ENCODE results near the gene GHRH. TPM values are rescaled to one million over a fixed set of nuclear protein-coding genes. Genes with fewer than 3 reads are reported as not detected.

The GHRH gene
- total RNA-seq, 2 donors from 2014 or later, result not detected

- intact Hi-C loops (cut with DNase I, micrococcal nuclease), result no loop called here
- DNase-seq, result no peak
- no peak for ATAC-seq
These were observed 33.5 kb downstream of the GHRH start for GRCh38 chr20:37228082-37228481.

- DNase-seq (peak; percentile 18 to 35), ATAC-seq (no peak)
- intact Hi-C loops (cut with DNase I, micrococcal nuclease), result no loop called here
These were observed 34.7 kb downstream of the GHRH start for GRCh38 chr20:37226889-37227288.

- no peak for DNase-seq
- intact Hi-C loops (cut with DNase I, micrococcal nuclease), result no loop called here
- ATAC-seq, result no peak
These were observed 36.5 kb downstream of the GHRH start for GRCh38 chr20:37225146-37225545.

GRCh38 chr20:37223053-37223452 lies 38.6 kb downstream of the GHRH start:
- intact Hi-C loops (cut with DNase I, micrococcal nuclease), result no loop called here
- ATAC-seq (peak; percentile 46), DNase-seq (no peak)

GRCh38 chr20:37222086-37222485 lies 39.5 kb downstream of the GHRH start:
- DNase-seq (no peak), ATAC-seq (peak; percentile 60)
- intact Hi-C loops (cut with DNase I, micrococcal nuclease), result no loop called here

GRCh38 chr20:37220731-37221130 lies 40.9 kb downstream of the GHRH start:
- no peak for DNase-seq
- intact Hi-C loops (cut with DNase I, micrococcal nuclease), result no loop called here
- ATAC-seq, result no peak

- DNase-seq, result no peak
- no peak for ATAC-seq
- intact Hi-C loops (cut with DNase I, micrococcal nuclease), result no loop called here
These were observed 41.6 kb downstream of the GHRH start for GRCh38 chr20:37219751-37220668.

GRCh38 chr20:37218976-37219375 lies 42.6 kb downstream of the GHRH start:
- DNase-seq (no peak), ATAC-seq (no peak)
- intact Hi-C loops (cut with DNase I, micrococcal nuclease), result no loop called here

GRCh38 chr20:37218441-37218840 lies 43.2 kb downstream of the GHRH start:
- intact Hi-C loops (cut with DNase I, micrococcal nuclease), result no loop called here
- ATAC-seq (no peak), DNase-seq (no peak)

GRCh38 chr20:37209661-37210314 lies 51.8 kb downstream of the GHRH start:
- ATAC-seq (peak; percentile 69), DNase-seq (no peak)
- intact Hi-C loops (cut with DNase I, micrococcal nuclease), result no loop called here

- ATAC-seq, result no peak
- intact Hi-C loops (cut with DNase I, micrococcal nuclease), result no loop called here
- no peak for DNase-seq
These were observed 52.4 kb downstream of the GHRH start for GRCh38 chr20:37209193-37209592.

- no peak for ATAC-seq
- intact Hi-C loops (cut with DNase I, micrococcal nuclease), result no loop called here
These were observed 54.4 kb downstream of the GHRH start for GRCh38 chr20:37207171-37207570.

GRCh38 chr20:37205794-37206193 lies 55.8 kb downstream of the GHRH start:
- DNase-seq (no peak), ATAC-seq (no peak)
- intact Hi-C loops (cut with DNase I, micrococcal nuclease), result no loop called here

More at GRCh38 chr20:37207171-37207570, 54.4 kb downstream of the GHRH start:
- DNase-seq, result no peak

GRCh38 chr20:37205130-37205529 lies 56.5 kb downstream of the GHRH start:
- intact Hi-C loops (cut with DNase I, micrococcal nuclease), result no loop called here
- ATAC-seq (no peak), DNase-seq (no peak)

- DNase-seq (no peak), ATAC-seq (no peak)
- intact Hi-C loops (cut with DNase I, micrococcal nuclease), result loop anchor here in 1 of 2 donors (5.0 kb wide), 1 partner anchor 328 kb away; no protein-coding TSS in a partner anchor
These were observed 57.6 kb downstream of the GHRH start for GRCh38 chr20:37204056-37204455.

GRCh38 chr20:37202267-37202943 lies 59.2 kb downstream of the GHRH start:
- DNase-seq (peak in 1 of 2 donors; percentile 26), ATAC-seq (peak; percentile 56)
- intact Hi-C loops (cut with DNase I, micrococcal nuclease), result loop anchor here in 1 of 2 donors (5.0 kb wide), 1 partner anchor 330 kb away; no protein-coding TSS in a partner anchor

GRCh38 chr20:37201827-37202162 lies 59.8 kb downstream of the GHRH start:
- DNase-seq (no peak), ATAC-seq (no peak)
- intact Hi-C loops (cut with DNase I, micrococcal nuclease), result loop anchor here in 1 of 2 donors (5.0 kb wide), 1 partner anchor 331 kb away; no protein-coding TSS in a partner anchor

All from left colon (tissue), 2 donors.